NCI-H524 treated with DMSO at 0.1 percent for 48 hours (cell line): ENCODE results near the gene NUP35.
A peak's percentile ranks its signal among the peaks of the same experiment; 100 is the strongest.

Source experiments
- DNase-seq: peaks from one replicate; lab custom pipeline; 2025; lab: John Stamatoyannopoulos, UW

The NUP35 gene, protein sequence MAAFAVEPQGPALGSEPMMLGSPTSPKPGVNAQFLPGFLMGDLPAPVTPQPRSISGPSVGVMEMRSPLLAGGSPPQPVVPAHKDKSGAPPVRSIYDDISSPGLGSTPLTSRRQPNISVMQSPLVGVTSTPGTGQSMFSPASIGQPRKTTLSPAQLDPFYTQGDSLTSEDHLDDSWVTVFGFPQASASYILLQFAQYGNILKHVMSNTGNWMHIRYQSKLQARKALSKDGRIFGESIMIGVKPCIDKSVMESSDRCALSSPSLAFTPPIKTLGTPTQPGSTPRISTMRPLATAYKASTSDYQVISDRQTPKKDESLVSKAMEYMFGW

DNA sequence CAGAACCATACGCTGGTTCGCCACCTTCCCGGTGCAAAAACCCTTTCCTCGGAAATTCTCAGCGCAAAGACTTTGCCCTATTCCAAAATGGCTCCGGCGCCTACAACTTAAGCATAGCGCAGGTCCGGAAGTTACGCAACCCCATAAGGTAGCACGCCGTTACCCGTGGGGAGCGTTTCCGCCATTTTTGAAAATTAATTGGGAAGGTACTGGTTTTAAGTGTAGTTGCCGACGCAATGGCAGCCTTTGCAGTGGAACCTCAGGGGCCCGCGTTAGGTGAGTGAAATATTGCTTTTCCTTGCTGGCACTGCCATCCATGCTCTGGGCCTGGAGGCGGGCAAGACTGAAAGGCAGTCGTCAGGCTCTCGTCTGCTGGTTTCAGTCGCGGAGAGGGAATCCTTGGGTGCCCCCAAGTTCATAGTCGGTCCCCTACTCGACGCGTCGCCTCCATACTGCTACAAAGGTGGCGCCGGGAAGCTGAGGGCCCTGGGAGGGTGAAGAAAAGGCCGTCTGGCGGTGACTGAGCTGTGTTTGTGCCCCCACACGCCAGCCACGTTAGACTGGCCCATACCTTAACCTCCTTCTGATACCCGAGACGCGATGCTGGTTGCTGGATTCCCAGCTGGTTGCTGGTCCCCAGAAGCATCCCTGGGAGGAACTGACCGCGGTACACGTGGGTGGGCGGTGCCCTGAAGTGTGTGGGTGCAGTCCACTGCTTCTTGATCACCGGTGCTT lies at the start of gene NUP35:
NUP35 (plus strand) TSS at position 222 of the 735 bp plus-strand sequence; CDS start at position 237, 15 bp downstream.
- DNase-seq = peak; percentile 84

DNA sequence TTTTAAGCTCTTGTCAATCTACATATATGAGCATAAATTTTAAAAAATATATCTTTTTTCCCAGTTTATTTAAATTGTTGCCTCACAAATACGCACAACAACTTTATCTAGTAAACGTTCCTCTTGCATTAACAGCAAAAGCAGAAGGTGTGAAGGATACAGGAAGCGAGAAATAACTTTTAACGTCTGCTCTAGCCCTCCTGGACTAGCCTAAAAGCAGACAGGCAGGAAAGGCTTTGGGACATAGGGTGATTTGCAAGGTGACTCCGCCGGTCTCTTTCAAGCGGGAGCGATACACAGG lies 46.1 kb upstream of the NUP35 start:
- no peak for DNase-seq

DNA sequence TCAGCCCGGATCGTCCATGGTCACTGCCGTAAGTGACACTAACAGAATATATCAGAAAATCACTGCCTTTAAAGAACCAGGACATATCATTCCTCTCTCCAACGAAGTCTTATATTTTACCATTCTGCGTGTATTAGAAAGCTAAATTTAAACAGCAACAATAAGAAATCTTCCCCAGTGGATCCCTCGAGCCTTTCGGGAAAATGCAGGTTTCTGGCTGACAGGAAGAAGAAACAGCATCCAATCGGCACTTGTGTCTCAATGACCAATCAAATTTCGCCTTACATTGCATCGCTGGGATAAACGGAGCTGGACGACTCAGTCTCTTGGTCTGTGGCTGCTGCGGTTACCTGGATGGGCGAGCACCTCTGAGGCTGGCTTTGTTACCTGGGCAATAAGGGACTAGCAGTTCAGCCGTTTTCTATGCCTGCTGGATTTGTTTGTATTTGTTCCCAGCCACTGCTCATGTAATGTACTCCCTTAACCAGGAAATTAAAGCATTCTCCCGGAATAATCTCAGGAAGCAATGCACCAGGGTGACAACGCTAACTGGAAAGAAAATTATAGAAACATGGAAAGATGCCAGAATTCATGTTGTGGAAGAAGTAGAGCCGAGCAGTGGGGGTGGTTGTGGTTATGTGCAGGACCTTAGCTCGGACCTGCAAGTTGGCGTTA lies 45.6 kb upstream of the NUP35 start, which contains the start of gene DUSP19:
DUSP19 (plus strand) TSS at position 284 of the 675 bp plus-strand sequence; CDS start at position 471, 187 bp downstream.
- DNase-seq = peak; percentile 66

DNA sequence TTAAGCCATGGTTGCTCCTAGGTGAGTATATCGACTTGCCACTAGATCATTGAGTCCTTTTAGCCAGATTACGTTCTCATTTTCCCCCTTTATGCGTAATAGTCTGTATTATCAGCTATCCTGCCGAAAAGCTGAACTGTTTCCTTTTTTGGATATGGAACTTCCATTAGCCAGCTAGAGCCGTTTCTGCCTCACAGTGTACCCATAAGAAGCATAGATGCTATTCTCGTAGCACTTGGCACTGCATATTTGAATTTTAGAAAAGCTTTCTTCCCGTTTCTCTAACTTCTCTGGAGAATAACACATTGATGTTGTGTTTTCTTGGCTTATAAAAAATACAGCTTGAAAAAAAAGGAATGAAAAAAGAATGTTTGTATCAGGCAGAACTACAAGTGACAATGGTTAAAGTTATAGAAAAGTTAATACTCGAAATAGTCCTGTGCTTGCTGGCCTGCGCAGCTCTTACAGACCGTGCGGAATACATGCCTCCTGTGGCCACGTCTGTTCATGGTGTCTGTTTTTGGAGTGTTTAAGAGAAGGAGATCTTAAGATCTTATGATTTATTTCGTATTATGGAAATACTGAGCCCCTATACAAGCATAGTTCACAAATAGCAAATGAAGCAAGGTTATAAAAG lies 45.0 kb upstream of the NUP35 start:
- DNase-seq = no peak

DNA sequence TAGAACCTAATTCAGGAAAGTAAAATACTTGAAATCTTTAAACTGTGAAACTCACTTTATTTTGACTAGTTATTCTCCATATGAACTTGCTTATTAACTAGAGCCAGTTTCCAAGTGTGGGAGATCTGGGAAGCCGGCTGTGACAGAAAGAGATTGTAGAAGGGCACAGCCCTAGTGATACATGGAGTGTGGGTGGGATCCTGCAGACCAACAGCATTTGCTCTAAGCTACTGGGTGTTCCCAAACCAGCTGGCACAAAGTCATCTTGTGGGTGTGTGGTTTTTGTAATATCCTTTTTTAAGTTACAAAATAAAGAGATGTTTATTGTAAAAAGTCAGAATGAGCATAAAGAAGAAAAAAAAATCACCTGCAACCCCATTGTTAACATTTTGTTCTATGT lies 42.3 kb upstream of the NUP35 start:
- no peak for DNase-seq

DNA sequence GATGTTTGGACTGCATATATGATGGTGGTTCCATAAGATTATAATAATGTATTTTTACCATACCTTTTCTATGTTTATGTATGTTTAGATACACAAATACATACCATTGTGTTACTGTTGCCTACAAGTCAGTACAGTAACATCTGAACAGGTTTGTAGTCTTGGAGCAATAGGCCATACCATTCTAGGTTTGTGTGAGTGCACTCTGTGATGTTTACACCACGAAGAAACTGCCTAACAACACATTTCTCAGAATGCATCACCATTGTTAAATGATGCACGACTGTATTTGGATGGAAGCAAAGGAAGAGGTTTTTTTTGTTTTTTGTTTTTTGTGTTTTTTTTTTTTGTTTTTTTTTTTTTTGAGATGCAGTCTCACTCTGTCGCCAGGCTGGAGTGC lies 36.2 kb upstream of the NUP35 start:
- DNase-seq = no peak

DNA sequence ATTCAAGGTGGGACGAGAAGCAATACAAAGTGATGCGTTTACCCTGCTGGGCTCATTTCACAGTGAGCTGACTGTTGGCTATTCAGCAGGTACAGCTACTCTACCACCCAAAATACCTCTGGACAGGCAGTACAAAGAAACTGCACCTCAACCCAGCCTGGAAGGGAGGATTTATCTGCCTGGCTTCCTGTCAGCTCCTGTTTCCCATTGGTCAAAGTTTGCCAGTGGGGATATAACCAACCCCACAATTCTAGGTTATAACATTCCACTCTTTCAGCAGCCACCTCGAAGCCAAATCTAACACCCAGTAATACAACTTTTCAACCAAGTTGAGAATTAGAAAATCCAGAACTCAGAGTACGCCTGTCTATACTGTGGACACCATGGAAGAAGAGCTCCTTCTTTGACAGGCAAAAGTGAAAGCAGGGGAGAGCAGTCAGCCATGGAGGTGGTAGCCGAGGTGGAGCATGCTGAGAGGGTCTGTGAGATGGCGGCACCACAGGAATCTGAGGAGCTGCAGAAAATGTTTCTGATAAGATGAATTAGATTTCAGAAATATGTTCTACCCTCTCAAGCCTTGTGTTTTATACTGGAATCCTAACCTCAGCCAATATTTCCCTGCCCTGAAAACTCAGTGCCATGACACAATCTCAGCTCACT lies 34.9 kb upstream of the NUP35 start:
- DNase-seq = no peak

DNA sequence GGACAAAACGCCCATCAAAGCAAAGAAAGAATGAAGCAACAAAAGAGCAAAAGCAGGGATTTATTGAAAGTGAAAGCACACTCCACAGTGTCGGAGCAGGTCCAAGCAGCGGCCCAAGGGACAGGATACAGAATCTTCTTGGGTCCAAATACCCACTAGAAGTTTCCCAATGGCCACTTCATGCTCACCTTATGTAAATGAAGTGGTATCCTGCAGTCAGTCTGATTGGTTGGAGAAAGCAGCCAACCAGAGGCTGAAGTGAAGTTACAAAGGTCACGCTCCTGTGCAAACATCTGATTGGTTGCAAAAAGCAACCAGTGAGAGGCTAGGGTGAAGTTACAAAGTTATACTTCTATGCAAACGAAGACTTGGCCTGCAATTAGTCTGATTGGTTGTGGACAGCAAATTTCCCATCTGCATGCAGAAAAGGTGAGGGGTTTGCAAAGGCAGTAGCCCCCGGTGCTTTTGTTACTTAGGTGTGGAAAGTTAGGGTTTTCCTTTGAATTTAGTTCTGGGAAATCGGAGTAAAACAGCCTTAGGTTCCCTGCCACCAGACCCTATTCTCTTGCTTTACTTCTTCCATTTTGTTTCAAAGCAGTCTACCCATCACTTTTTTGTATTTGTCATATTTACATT lies 32.8 kb upstream of the NUP35 start:
- no peak for DNase-seq

DNA sequence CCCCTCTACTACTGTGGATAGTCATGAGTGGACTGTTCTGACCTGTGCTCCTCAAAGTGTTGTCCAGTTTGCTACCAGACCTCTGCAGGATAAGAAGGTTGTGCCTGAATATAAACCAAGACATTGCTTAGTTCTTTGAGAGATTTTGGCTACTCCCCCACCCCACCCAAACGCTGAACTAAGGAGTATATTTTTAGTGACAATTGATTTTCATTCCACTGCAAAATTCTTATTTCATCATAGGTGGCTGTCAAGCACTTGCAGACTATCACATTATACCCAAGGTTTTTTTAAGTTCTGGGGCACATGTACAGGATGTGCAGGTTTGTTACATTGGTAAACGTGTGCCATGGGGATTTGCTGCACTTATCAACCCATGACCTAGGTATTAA lies 32.3 kb upstream of the NUP35 start:
- no peak for DNase-seq

DNA sequence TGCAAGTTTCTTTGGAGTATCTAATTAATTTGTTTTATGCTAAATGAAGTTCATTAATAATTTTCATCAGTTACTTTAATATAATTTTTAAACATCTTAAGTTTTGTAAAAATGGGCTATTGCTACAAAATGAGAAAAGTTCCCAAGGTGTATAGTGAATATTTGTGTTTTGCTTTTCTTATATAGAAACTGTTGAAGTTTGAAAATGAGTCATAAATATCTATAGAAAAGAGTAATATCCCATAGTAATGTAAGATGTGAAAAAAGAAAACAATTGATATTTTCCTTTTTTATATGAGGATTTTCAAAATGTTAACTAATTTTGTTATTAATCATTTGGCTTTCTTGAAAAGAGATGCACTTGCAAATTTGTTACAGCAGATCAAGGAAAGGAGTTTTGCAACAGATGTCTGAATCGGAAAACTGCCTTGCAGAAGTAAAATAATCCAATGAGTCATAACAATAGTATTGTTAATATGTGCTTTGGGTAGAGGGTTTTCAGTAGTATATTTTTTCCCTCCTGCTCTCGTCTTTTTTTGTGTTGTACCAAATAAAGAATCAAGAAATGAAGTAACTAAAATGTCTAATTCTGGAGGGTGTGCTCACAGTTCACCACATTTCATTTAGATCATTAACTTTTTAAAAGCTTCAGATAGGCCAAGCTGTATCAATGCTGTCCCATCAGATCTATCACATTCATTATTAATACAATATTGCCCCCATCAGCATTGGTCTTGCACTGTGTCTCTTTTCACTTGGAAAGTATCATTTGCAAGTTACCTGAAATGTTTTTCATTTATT lies 30.2 kb upstream of the NUP35 start:
- DNase-seq = no peak

DNA sequence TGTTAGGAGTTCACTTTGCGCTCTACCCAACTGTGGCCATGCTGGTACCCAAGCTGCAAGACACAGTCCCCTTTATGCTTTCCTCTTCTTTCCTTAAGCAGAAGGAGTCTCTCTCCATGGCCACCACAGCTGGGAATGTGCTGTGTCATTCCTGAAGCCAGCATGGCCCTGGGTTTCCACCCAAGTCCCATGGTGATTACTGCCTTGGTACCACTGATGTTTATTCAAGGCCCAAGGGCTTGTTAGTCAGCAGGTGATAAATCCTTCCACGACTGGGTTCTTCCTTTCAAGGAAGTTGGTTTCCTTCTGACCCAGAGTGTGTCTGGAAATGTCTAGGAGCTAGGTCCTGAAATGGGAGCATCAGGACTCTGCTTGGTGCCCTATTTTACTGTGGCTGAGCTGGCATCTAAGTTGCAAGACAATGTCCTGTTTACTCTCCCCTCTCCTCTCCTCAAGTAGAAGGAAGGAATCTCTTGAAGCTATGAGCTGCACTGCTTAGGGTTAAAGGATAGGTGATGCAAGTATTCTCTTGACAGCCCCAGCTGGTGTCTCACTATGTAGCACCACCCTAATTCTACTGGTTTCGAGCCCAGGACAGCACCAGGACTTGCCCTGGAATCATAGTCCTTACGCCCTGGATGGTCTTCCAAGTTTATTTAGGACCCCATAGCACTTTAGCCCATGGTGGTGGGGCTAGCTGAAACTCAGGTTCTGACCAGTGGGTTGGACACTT lies 18.7 kb upstream of the NUP35 start:
- no peak for DNase-seq

DNA sequence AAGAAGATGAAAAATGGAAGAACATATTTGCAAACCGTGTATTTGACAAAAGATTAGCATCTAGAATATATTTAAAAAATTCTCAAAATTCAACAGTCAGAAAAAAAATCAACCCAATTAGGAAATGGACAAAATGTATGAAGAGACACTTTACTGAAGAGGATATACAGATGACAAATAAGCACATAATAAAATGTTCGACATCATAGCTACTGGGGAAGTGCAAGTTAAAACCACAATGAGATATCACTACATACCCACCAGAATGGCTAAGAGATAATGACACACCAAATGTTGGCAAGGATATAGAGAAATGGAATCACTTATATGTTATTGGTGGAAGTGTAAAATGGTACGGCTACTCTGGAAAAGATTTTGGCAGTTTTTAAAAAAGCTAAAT lies 11.7 kb upstream of the NUP35 start:
- no peak for DNase-seq

DNA sequence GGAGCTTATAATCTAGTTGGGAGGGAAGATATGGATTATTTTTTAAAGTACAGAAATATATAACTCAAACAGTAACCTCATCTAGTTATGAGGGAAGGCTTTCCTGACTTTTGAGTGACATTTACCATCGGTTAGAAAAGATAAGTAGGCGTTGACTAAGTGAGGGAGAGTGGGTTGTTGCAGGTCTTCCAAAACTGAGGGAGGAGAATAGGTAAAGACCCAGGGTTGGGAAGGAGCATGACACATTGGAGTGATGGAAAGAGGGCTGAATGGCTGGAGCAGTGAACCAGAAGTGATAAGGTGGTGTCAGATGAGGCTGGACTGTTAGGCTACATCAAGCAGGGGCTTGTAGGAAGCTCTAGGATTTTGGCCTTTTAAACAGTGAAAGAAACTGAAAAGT lies 10.6 kb upstream of the NUP35 start:
- DNase-seq = no peak

DNA sequence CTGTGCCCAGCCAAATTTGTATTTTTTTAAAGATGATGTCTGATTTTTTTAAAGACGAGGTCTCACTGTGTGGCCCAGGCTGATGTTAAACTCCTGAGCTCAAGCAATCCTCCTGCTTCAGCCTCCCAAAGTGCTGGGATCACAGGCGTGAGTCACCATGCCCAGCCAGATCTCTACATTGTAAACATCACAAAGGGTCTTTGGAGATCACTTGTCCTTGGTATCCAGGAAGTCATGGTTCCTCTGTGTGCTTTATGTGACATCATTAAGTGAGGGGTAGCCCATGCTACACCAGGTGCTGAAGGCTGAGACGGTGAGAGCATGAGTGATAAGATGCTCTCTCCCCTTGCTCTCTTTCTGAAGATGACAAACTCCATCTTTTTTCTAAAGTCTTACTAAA lies 7.0 kb upstream of the NUP35 start:
- DNase-seq = no peak

DNA sequence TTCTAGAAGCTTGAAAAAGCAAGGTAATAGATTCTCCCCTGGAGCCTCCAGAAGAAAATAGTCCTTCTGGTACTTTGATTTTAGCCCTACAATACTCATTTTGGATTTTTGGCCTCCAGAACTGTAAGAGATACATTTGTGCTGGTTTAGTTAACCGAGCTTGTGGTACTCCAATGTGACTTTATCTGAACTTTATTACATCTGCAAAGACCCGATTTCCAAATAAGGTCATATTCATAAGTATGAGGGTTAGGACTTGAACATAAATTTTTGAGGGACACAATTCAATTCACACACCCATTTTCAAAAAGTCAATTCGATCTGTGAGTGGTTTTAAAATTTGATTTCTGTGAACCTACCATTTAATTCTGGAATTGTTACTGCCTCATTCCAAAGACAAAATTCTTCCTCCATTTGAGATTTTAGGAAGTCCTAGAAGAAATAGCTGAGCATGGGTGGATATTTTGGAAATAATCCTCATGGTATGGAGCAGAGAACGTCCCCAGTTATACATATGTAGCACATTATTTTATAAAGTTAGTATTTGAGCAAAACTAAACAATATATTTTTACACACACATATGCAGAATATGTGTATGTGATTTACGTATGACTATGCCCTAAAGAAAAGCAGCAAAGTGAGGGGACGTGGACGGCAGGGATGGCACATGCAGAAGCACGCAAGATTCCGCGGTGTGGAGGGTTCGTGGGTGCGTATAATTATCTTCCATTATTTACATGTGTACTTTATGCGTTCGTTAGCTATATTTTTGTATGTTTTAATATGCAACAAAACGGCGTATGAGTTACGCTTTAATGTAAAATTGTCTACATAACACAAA lies 905 bp upstream of the NUP35 start:
- DNase-seq = no peak

DNA sequence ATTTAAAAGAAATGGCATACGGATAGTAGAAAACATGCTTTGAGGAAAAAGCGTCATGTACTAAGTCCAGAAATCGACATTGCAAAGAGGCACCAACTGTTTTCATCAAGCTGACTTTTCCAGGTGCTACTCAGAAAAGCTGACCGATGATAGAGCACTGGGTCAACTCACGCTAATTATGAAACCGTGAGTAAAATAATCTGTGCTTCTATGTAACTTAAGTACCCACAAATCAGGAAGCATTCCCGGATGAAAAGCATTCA lies 353 bp upstream of the NUP35 start:
- no peak for DNase-seq

DNA sequence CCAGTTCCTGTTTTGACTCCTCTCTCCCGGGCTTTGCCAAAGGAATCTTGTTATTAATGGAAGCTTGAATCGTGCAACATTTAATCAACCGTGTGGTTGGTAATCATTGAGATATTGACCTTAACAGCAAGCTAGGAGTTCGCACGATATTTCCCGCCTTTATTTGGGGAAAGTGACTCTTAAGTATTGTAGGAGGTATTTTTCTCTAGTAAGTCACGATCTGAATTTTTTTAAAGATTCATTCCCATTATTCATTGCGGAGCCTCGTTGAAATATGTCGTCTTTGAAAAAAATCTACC lies 663 bp downstream of the NUP35 start:
- DNase-seq = no peak

DNA sequence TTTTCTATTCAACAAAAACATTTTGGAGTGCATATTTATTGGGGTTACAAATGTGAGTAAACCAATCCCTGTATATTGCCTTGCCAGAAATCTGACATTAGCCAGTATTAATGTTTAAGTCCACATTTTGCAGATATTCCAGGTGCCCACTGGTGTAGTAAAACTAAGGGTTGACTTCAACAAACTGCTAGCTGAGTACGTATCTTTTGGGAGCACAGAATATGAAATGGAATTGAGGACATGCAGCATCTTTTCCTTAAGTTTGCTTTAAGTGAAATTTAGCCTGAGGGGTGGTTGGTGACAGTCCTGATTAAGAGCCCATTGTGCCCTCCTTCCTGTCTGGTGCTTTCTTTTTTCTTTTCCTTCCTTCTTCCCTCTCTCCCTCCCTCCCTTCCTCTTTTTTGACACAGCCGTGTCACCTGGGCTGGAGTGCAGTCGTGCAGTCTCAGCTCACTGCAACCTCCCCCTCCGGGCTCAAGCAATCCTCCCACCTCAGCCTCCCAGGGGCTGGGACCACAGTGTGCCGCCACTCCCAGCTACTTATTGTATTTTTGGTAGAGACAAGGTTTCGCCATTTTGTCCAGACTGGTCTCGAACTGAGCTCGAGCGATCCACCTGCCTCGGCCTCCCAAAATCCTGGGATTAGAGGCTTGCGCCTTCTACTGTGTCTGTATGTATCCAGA lies 1.6 kb downstream of the NUP35 start:
- DNase-seq = no peak

DNA sequence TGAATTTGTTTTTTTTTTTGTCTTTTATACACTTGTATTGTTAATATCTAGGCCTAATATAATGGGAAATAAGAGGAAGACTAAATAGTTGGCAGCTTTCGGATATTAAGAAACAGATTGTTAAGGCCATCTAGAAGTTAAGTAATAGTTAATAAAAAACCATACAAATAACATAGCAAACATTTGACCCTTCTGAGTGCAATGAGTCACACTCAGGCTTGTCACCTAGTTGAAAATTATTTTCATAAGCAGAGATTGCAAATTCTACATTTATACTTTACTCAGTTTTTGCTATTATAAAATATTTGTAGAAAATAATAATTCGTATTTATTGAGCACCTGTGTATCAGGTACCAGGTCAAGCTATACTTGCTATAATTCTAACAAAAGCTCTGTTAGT lies 2.4 kb downstream of the NUP35 start:
- no peak for DNase-seq
